ENCODE measurements around the gene ZNF146. TPM values are rescaled to one million over a fixed set of nuclear protein-coding genes. Genes with fewer than 3 reads are reported as not detected.

Gene ZNF146
- total RNA-seq, 4 donors from 2014 or later: 40.3 to 72.9 (median 59.6) TPM

DNA sequence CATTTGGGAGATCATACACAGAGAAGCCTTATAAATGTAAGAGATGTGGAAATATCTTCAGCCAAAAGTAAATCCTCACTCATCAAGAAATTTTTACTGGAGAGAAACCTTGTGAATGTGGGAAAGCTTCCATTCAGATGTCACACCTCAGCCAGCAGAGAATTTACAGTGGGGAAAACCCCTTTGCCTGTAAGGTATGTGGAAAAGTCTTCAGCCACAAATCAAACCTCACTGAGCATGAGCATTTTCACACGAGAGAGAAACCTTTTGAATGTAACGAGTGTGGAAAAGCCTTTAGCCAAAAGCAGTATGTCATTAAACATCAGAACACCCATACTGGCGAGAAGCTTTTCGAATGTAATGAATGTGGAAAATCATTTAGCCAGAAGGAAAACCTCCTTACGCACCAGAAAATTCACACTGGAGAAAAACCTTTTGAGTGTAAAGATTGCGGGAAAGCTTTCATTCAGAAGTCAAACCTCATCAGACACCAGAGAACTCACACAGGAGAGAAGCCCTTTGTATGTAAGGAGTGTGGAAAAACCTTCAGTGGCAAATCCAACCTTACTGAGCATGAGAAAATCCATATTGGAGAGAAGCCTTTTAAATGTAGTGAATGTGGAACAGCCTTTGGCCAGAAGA, 21.5 kb downstream of the ZNF146 start:
- intact Hi-C loops (cut with DNase I): no loop called here
- Histone ChIP-seq H3K27me3 (no peaks in the 10 kb centered on the region), H3K36me3 (peaks cover 35 to 92% (median 52%) of the 10 kb centered on the region in 3 donors), H3K4me1 (no peaks in the 10 kb centered on the region), H3K27ac (no peak overlapping the region), H3K9me3 (peaks cover 0 to 91% (median 46%) of the 10 kb centered on the region in 3 donors), H3K4me3 (no peak overlapping the region)
- 96 to 98% methylated on average over 6 of the region's 6 CpGs for whole genome bisulfite sequencing, 2 donors
- TF ChIP-seq CTCF (IDR thresholded peaks at IDR 0.05) (no peak), POLR2A (IDR thresholded peaks at IDR 0.05) (no peak)
- no peak for DNase-seq

GRCh38 chr19:36236946-36237310, 22.0 kb downstream of the ZNF146 start:
- H3K27me3 ChIP-seq: no peaks in the 10 kb centered on the region
- DNase-seq: no peak
- intact Hi-C loops (cut with DNase I): no loop called here
- peaks cover 0 to 86% (median 46%) of the 10 kb centered on the region in 3 donors for H3K9me3 ChIP-seq
- WGBS, 2 donors: 94 to 97% methylated on average over 3 of the region's 3 CpGs
- no peaks in the 10 kb centered on the region for H3K4me1 ChIP-seq
- peaks cover 30 to 87% (median 47%) of the 10 kb centered on the region in 3 donors for H3K36me3 ChIP-seq
- TF ChIP-seq CTCF (IDR thresholded peaks at IDR 0.05) (no peak), POLR2A (IDR thresholded peaks at IDR 0.05) (no peak)
- no peak overlapping the region for H3K27ac ChIP-seq
- no peak overlapping the region for H3K4me3 ChIP-seq

GRCh38 chr19:36244066-36244465, 29.2 kb downstream of the ZNF146 start:
- no peak overlapping the region for H3K4me3 ChIP-seq
- peaks cover 0 to 54% (median 0%) of the 10 kb centered on the region in 3 donors for H3K9me3 ChIP-seq
- H3K4me1 ChIP-seq: peaks cover 0 to 14% (median 4%) of the 10 kb centered on the region in 3 donors
- H3K36me3 ChIP-seq: peaks cover 0 to 15% (median 0%) of the 10 kb centered on the region in 3 donors
- H3K27me3 ChIP-seq: peaks cover 0 to 15% (median 0%) of the 10 kb centered on the region in 4 donors
- WGBS, 2 donors: 89 to 94% methylated on average over 8 to 11 of the region's 11 CpGs
- TF ChIP-seq CTCF (IDR thresholded peaks at IDR 0.05): no peak
- no peak for TF ChIP-seq POLR2A (IDR thresholded peaks at IDR 0.05)
- no peak for DNase-seq
- no peak overlapping the region for H3K27ac ChIP-seq
- intact Hi-C loops (cut with DNase I): no loop called here

DNA sequence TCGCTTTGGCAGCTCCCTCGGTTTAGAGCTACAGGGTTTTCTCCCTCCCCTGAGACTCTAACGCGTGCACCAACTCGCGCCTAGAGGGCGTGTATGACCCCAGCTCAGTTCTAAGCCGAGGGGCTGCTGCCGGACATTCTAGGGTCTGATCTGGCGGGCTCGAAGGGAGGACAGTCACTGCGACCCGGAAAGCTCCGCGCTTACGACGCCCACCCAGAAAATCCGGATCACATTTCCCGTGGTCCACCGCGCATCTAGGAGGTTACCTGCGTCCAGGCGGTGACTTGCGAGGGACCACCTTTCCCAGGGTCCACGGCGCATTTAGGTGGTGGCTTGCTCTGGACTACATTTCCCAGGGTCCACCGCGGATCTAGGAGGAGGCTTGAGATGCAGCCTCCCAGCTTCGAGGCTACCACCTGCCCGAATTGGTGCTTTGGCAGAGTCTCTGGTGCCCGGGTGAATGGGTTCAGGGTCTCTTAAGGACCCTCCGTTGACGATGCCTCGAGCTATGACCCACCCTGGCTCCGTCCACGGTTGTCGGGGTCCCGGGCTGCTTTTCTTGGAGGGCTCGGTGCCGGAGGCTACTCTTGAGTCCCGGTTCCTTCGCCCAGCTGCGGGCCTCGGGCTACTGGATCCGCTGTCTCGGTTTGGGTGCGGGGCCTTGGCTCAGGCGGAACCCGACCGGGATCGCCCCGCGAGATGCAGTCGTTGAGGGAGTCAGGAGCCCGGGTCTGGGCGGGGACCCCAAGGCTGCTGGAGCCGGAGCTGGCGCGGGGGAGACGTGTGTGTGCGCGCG, 30.5 kb downstream of the ZNF146 start:
- peaks cover 0 to 42% (median 0%) of the 10 kb centered on the region in 3 donors for H3K9me3 ChIP-seq

More for the DNA sequence above, 30.5 kb downstream of the ZNF146 start:
- H3K4me3 ChIP-seq: peak overlapping the region in 3 of 4 donors; percentile 27 to 47 (median 37)
- DNase-seq: no peak
- WGBS, 2 donors: 8 to 10% methylated on average over 8 to 10 of the region's 63 CpGs
- H3K4me1 ChIP-seq: peaks cover 0 to 14% (median 4%) of the 10 kb centered on the region in 3 donors
- H3K36me3 ChIP-seq: peaks cover 0 to 2% (median 0%) of the 10 kb centered on the region in 3 donors
- H3K27ac ChIP-seq: no peak overlapping the region
- intact Hi-C loops (cut with DNase I): no loop called here
- TF ChIP-seq POLR2A (IDR thresholded peaks at IDR 0.05) (no peak), CTCF (IDR thresholded peaks at IDR 0.05) (no peak)
- peaks cover 0 to 15% (median 0%) of the 10 kb centered on the region in 4 donors for H3K27me3 ChIP-seq

Data from esophagus squamous epithelium (tissue), 5 donors.